Measurements from ENCODE around the gene SEMA3B. TPM values are rescaled to one million over a fixed set of nuclear protein-coding genes. Genes with fewer than 3 reads are reported as not detected.
"Not testable (repeated sequence)": the region's sequence is repeated elsewhere in the genome, so short reads cannot be mapped to it uniquely, and the experiment has no call there.

SEMA3B gene
- total RNA-seq, 1 donor from 2014 or later = 0.66 TPM

DNA sequence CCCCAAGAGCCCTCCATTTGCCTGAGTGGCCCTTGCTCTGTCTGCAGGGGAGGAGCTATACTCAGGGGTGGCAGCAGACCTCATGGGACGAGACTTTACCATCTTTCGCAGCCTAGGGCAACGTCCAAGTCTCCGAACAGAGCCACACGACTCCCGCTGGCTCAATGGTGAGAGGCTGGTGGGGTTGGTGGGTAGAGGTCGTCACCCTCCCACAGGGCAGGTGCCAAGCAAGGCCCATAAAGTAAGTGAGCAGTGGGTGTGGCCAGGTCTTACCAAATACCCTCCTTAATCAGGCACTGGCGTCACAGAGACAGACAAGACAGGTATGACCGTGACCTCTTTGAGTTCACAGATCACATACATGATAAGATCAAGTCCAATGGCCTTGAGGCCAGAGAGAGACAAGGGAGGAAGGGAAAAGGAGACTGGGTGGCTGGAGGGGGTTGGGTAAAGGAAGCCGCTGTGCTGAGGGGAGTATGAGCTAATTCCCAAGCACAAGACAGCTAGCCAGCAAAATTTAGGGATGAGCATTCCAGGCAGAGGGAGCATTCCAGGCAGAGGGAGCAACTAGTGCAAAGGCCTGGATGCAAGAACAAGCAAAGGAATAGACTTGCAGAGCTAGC lies 2.5 kb downstream of the SEMA3B start:
- DNase-seq (ENCODE audit: low read depth, low spot score) = no peak

DNA sequence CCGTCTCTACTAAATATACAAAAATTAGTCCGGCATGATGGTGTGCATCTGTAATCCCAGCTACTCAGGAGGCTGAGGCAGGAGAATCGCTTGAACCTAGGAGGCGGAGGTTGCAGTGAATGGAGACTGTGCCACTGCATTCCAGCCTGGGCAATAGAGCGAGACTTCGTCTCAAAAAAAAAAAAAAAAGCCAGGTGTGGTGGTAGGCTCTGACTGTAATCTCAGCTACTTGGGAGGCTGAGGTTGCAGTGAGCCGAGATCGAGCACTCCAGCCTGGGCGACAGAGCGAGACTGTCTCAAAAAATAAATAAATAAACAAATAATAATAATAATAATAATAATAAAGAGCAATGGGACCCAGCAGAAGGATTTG lies 3.6 kb downstream of the SEMA3B start:
- not testable (repeated sequence) for DNase-seq (ENCODE audit: low read depth, low spot score)

DNA sequence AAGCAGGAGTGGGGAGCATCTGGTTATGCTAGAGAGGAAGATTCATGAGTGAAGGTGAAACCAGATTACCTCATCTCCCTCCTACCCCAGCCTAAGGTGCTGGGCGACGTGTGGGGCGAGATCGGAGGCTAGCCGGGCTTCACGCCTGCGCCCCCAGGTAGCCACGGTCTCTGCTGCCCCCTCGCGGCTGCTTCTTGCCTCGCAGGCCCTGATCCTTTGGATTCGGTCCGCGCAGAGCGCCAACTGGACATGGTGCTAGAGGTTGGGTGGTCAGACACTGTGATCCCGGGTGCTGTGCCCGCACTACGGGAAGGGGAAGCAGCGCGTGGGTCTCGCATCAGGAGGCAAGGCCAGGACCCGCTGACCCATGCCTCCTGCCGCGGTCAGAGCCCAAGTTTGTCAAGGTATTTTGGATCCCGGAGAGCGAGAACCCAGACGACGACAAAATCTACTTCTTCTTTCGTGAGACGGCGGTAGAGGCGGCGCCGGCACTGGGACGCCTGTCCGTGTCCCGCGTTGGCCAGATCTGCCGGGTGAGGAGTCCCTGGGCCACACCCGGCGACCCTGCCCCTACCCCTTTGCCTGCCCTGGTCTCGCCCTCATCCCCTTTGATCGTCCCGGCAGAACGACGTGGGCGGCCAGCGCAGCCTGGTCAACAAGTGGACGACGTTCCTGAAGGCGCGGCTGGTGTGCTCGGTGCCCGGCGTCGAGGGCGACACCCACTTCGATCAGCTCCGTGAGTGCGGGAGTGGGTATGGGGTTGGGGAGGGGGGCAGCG lies 4.2 kb downstream of the SEMA3B start:
- DNase-seq (ENCODE audit: low read depth, low spot score) = no peak

DNA sequence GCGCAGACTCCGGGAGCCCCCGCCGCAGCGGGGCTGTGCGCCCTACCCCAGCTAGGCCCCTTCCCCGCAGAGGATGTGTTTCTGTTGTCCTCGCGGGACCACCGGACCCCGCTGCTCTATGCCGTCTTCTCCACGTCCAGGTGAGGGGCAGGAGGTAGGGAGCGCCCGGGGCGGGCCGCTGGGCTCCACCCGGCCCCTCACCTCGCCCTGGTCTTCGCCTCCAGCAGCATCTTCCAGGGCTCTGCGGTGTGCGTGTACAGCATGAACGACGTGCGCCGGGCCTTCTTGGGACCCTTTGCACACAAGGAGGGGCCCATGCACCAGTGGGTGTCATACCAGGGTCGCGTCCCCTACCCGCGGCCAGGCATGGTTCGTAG lies 4.7 kb downstream of the SEMA3B start:
- DNase-seq (ENCODE audit: low read depth, low spot score) = no peak

DNA sequence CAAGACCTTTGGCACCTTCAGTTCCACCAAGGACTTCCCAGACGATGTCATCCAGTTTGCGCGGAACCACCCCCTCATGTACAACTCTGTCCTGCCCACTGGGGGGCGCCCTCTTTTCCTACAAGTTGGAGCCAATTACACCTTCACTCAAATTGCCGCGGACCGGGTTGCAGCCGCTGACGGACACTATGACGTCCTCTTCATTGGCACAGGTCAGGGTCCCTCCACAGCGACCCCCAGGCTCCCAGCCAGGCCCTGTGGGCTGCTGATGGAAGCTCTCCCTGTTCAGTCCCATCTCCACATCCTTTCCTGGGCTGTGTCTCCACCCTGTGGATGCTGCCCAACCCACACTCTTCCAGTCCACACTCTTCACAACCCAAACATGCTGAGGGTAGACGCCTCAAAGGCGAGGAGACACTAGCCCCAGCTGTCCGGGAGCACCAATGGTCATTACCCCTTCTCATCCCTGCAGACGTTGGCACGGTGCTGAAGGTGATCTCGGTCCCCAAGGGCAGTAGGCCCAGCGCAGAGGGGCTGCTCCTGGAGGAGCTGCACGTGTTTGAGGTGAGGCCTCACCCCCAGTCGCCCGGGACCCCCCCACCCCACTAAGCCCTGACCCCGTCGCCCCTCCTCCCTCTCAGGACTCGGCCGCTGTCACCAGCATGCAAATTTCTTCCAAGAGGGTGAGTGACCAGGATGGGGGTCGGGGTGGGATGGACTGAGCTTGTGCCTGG lies 5.6 kb downstream of the SEMA3B start:
- no peak for DNase-seq (ENCODE audit: low read depth, low spot score)

DNA sequence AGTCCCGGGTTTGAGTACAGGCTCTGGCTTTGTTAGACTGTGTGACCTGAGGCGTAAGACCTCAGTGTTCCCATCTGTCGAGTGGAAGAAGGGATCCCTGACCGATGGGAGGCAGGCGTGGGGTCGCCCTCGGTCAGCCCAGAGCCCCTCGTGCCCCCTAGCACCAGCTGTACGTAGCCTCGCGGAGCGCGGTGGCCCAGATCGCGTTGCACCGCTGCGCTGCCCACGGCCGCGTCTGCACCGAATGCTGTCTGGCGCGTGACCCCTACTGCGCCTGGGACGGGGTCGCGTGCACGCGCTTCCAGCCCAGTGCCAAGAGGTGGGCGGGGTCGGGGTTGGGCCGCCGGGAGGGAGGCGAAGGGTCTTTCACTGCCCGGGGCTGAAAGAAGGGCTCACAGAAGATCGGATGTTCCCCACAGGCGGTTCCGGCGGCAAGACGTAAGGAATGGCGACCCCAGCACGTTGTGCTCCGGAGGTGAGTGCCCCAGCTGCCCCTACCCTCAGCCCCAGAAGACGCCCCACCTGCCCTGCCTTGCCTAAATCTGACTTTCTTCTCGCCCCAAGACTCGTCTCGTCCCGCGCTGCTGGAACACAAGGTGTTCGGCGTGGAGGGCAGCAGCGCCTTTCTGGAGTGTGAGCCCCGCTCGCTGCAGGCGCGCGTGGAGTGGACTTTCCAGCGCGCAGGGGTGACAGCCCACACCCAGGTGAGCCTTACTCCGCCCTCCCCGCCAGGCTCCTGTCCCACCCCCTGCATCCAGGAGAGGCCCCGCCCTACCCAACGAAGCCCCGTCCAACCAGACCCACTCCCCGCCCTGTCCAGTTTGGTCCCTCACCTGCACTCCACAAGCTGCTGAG lies 6.4 kb downstream of the SEMA3B start:
- DNase-seq (ENCODE audit: low read depth, low spot score) = no peak

DNA sequence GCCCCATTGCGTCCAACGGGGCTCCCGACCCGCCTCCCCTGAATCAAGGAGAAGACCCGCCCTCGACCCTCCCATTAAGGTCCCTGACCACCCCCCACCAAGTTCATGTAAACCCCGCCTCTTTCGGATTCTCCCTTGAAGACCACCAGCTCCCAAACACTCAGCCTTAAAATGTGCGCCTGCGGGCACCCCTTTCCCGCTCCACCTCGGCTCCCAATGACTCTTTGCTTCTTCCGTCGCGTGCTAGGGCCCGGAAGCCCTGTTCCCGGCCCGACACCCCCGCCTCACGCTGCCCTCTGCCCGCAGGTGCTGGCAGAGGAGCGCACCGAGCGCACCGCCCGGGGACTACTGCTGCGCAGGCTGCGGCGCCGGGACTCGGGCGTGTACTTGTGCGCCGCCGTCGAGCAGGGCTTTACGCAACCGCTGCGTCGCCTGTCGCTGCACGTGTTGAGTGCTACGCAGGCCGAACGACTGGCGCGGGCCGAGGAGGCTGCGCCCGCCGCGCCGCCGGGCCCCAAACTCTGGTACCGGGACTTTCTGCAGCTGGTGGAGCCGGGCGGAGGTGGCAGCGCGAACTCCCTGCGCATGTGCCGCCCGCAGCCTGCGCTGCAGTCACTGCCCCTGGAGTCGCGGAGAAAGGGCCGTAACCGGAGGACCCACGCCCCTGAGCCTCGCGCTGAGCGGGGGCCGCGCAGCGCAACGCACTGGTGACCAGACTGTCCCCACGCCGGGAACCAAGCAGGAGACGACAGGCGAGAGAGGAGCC lies 7.2 kb downstream of the SEMA3B start:
- DNase-seq (ENCODE audit: low read depth, low spot score) = no peak

DNA sequence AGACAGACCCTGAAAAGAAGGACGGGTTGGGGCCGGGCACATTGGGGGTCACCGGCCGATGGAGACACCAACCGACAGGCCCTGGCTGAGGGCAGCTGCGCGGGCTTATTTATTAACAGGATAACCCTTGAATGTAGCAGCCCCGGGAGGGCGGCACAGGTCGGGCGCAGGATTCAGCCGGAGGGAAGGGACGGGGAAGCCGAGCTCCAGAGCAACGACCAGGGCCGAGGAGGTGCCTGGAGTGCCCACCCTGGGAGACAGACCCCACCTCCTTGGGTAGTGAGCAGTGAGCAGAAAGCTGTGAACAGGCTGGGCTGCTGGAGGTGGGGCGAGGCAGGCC lies 7.8 kb downstream of the SEMA3B start:
- no peak for DNase-seq (ENCODE audit: low read depth, low spot score)

DNA sequence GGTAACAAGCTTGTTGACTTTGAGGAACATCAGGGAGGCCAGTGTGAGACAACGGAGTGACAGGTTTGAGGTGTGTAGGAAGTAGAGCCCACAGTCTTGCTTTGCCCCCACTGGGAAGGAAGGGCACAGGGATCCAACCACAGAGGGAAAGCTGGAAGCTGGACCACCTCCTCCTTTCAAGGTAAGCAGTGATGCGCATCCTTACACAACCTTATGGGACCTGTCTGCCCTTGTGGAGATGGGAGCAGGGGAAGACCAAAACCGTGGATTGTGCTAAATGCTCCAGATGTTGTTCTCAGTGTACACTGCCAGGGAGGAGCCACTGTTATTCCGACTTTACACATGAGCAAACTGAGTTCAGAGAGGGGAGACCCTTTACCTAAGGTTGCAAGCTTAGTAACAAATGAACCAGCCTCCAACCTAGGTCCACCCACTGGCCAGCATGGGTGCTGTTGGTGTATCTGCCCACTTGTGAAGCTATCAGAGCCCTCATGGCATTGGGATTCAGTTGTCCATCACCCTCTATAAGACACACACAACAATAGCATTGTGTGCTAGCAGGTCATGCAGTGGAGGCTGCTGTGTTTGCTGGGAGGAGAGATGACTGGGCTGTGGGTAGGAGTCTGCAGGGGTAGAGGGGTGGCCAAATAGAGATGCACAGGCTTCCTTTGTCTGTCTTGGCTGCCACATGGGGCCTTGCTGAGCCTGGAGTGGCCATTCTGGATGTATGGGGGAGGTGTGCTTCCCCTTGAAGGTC lies 9.4 kb downstream of the SEMA3B start:
- DNase-seq (ENCODE audit: low read depth, low spot score) = no peak

DNA sequence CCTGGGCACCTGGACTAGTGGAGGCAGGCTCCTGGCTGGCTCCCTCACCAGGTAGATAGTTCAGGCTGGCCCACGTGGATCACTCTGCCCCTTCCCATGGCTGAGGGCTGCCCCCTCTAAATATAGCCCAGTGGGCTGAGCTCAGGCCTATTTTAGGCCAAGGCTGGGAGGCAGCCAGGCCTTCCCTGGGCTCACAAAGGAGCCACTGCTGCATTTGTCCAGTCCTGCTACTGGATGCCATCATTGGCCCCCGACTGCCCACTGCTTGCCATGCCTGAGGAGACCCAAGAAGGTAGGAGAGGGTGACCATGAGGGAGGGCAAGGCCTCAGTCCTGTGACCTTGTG lies 9.9 kb downstream of the SEMA3B start, which contains the start of gene LSMEM2:
Gene LSMEM2, plus strand, starts transcription at position 208 of the 345 bp plus-strand sequence. Its CDS starts 27 bp downstream, at position 235.
- DNase-seq (ENCODE audit: low read depth, low spot score) = no peak

DNA sequence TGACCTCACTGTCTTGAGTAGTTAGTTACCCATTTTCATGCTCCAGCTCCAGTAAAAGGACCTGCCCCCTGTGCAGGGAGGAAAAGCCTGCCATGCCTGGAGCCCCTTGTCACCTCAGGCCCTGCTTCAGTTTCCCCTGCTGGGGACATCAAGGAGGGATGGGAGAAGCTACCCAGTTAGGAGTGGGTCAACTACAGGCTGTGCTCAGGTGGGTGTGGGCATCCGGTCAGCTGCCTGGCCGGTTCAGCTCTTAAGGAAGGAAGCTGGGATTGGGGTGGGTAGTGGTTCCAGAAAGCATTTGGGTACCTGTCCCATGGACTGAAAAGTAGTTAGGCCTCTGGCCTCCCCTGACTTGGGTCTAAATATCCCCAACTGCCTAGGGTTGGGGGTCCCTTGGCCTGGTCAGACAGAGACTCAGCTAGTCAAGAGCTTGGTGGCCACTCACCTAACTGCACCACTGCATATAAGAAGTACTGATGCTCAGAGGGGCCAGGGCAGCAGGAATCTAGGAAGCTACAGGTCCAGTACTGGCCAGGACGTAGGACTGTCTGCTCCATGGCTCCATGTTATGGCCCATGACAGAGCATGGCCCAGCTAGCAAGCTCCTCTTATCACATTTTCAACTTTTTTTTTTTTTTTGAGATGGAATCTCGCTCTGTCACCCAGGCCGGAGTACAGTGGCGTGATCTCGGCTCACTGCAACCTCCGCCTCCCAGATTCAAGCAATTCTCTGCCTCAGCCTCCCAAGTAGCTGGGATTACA lies 10.5 kb downstream of the SEMA3B start:
- no peak for DNase-seq (ENCODE audit: low read depth, low spot score)

DNA sequence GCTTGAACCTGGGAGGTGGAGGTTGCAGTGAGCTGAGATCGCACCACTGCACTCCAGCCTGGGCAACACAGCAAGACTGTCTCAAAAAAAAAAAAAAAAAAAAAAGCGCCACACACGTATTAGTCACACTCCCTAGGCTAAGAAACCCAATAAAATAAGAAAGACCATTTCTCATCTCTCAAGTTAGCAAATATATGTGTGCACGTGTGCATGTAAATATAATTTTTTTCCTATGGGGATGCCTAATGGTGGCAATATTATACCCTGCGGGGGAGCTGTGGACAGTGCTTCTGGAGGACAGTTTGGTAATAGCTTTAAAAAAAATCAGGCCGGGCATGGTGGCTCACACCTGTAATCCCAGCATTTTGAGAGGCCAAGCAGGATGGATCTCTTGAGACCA lies 15.2 kb downstream of the SEMA3B start:
- DNase-seq (ENCODE audit: low read depth, low spot score) = not testable (repeated sequence)

DNA sequence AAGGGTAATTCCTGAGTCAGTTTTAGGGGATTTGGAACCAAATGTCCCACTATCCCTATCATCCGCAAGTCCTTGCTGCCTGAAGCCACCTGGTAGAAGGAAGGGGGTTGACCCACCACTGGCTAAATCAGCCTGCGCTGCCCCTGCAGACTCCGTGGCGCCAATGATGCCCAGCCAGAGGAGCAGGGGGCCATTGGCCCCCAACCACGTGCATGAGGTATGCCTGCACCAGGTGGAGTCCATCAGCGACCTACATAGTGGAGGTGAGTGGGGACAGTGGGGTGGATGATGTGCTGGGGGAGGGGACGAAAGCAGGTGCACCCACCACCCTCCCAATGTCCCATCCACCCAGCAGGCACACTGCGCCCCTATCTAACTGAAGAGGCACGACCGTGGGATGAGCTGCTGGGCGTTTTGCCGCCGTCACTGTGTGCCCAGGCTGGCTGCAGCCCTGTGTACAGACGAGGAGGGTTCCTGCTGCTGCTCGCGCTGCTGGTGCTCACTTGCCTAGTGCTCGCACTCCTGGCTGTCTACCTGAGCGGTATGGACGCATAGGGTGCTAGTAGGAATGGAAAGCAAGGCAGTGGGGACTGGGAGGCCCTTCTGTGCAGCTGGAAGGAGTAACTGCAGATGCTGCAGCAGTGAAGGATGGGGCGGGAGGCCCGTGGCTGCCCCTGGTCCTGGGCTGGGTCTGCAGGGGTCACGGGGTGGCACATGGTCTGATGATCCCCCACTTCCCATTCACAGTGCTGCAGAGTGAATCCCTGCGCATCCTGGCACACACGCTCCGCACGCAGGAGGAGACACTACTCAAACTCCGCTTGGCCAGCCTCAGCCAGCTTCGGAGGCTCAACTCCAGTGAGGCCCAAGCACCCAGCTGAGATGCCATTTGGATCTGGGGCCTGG lies 17.6 kb downstream of the SEMA3B start:
- DNase-seq (ENCODE audit: low read depth, low spot score) = no peak

DNA sequence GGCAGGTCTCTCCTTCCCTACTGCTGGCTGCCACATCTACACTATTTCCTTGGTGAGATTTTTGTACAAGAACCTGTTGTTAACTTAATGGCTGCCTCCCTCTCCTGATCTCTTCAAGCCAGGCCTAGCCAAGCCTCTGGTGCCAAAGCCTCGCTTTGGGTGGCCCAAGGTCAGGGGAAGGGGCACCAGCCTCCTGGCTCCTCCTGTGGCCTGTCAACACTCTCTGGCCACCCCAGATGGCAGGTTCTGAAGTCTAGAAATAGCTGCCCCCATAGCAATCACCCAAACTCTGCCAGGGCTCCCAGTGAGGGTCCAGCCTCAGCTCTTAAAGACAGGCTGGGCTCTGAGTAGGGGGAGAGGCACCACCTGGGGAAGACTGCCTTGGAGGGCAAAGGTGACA lies 18.3 kb downstream of the SEMA3B start:
- DNase-seq (ENCODE audit: low read depth, low spot score) = no peak

DNA sequence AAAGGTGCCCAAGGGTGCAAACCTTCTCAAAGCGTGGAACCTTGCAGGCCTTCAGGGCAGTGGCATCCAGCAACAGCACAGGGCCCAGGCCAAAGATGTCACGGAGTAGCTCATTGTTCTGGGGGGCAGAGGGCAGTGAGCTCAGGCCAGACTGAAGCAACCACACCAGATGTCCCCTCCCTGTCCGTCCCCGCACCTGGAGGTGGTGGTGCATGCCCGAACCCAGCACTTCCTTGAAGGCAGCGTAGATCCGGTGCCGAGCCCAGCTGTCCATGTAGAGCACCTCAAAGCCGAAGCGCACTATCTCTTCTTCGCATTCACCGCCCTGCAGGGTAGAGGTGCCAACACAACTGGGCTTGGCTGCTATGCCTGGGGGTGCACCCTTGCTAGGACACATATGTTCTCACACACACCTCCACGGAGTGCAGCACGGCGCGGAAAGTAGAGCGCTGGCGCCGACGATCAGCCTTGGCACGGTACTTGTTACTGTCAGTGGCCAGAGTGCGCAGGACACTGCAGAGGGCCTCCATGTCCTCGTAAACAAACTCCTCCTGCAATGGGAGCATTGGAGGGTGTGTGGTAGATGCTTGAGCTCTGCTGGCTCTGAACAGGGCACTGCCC lies 19.6 kb downstream of the SEMA3B start:
- no peak for DNase-seq (ENCODE audit: low read depth, low spot score)

DNA sequence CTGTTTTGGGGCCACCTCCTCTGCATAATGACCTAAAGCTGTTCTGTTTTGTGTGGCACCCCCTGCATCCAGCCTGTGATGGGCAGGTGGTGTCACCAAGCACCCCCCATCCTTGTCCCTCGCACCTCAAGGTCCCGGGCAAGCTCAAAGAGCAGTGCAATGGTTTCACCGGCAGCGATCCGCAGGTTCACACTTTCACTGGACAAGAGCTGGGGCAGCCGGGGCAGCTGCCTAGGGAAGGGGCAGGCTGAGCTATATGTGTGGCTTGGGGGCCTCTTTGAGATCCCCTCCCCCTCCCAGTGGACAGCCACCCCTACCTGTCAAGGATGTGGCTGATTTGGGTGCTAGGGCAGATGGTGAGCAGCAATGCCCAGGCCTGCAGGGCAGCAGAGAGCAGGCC lies 20.2 kb downstream of the SEMA3B start:
- DNase-seq (ENCODE audit: low read depth, low spot score) = no peak

DNA sequence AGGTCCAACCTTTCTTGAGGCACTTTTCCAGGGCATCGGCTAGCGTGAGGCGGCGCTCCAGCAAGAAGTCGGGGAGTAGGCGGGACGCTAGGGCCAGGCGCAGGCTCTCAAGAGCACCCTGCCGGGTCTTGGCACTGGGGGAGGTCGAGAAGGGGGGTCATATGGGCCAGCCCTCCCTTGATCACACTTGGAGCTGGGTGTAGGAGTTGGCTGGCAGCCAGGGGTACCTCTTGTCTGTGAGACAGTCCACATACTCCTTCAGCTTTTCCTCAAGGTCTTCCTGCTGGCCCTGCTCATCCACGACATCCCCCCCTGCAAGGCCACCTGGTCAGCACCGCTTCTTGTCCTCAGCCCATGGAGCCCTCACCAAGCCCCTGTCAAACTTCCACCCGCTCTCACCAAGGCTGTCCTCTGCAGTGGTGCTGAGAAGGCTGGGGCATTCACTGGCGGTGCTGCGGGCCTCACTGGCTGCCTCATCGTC lies 21.3 kb downstream of the SEMA3B start:
- DNase-seq (ENCODE audit: low read depth, low spot score) = no peak

Measured in pulmonary artery endothelial cell (primary cell).